Nucleus accumbens (tissue), 56 donors: ENCODE measurements around the gene GALNT7.
A peak's percentile ranks its signal among the peaks of the same experiment; 100 is the strongest.
"Not testable (repeated sequence)": the region's sequence is repeated elsewhere in the genome, so short reads cannot be mapped to it uniquely, and the experiment has no call there.

Source experiments
- DNase-seq, 56 donors: peaks; one replicate each; lab custom pipeline; 2025; lab: John Stamatoyannopoulos, UW

Gene GALNT7

DNA sequence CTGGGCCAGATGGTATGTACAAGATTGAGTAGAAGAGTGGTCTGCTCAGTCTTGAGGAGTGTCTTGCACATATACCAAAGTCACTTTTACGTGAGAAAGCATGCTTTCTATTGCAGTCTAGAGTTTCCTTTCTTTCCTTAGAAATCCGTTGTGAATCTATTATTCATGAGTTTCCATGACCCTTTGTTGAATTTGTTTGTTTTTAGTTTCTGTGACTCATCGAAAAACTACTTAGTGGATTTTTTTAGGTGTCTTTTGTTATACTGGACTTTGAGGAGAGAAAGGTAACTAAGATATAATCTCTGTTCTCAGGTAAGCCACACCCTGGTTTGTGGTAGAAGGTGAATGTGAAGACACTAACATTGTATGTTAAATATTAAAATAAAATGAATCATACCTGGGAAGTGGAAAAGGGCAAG, 23.0 kb downstream of the GALNT7 start:
- DNase-seq = no peak

- no peak for DNase-seq
Measured at GRCh38 chr4:173192375-173193162, 24.0 kb downstream of the GALNT7 start.

DNA sequence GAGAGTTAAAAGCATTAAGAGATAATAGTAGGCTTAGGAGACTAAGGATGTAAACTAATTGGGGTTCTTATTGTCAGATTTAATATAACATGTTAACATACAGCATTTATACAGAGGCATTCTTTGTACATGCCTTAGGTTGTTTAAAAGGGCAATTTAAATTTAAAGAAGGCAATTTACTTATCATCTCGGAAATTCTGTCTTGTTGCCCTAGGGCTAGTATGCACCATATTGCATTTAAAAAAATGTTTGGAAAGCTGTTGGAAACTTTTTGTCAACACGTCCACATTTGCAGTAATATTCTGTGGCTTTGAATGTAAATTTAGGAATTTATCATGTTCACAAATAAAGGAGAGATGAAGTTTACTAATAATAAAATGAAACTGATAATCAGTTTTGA, 25.5 kb downstream of the GALNT7 start:
- no peak for DNase-seq

- peak in 5 of 56 donors; percentile 1 to 24 (median 18) for DNase-seq
Measured at GRCh38 chr4:173195109-173195508, 26.5 kb downstream of the GALNT7 start.

DNA sequence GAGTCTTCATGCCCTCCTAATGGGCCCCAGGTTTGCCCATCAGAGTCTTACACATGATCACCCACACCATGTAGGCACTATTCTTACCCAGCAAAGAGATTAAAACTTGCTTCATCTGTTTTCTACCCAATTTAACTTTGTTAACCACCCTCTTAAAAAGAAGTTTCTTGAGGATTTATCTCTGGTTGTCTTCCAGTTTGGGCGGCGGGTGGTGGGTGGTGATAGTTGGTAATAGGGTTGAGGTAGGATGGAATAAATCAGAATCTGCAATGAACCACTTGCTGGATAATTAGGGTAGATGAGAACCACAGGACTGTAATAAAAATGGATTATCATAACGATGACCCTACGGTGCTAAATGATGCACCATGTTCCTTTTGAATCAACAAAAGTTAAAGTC, 30.9 kb downstream of the GALNT7 start:
- peak in 9 of 56 donors; percentile 2 to 41 (median 17) for DNase-seq

DNA sequence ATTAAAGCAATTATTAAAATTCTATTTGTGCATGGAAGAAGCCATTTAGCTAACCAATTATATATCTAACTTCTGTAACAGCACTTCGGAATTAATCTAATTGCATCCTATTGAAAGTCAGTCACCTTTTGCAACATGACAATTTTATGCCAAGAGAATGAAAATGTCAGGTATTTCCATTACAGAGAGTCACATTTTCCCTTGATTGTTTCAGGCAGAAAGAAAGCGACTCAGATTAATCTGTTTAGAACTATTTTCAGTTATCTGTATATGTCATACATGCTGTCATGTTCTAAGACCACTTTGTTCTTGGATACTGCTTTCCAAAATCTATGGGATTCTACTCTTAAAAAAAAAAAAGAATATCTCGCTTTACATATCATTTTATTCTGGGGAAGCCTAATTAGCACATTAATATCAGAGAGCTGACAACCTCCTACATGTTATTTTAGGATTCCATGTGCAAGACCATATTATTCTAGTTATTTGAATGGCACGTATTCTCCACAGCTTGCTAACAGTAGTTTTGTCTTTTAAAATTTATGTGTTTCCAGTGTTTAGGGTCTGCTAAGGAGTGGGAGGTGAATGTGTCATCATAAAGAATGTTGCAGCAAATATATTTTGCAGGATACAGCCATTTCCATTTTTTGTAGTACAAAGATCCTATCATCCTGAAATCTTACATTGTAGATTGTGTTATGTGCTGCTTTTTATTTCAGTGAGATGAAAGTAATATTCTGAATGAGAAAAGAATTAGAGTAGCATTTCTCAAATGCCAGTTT, 31.7 kb downstream of the GALNT7 start:
- no peak for DNase-seq

- DNase-seq = no peak
Measured at GRCh38 chr4:173202395-173202794, 33.8 kb downstream of the GALNT7 start.

DNA sequence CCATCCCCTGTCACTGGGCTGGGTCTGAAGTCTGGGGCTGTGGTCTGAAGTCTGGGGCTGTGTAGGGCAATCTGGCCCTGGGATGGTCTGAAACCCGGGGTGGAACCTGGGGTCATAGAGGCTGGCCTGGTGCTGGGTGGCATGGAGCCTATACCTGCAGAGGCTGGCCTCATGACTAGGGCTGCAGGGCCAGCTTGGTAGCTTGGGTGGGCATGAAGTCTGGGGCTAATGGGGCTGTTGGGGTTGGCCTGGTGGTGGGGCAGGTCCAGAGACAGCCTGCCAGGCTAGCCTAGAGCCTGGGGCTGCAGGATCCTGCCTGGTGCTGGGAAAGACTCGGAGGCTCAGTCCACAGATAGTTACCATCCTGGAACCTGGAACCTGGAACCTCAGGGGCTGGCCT, 37.0 kb downstream of the GALNT7 start:
- no peak for DNase-seq

DNA sequence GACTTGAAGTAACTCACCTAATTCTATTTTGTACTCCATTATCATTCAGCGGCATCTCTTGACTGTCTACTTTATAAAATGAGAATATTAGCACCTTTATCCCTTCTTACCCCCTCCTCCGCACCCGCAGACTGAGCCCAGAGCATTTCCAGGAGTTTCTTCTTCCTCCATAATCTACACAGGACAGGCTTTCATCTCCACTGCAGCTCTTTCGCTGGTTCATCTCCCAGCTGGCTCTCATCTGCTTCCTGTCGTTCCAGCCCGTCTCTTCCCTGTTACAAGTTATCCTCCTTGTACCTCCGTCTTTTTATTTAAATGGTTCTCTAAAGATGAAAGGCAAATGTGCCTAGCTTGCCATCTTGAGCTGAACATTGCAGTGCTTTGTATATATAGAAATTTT, 39.8 kb downstream of the GALNT7 start:
- DNase-seq = no peak

DNA sequence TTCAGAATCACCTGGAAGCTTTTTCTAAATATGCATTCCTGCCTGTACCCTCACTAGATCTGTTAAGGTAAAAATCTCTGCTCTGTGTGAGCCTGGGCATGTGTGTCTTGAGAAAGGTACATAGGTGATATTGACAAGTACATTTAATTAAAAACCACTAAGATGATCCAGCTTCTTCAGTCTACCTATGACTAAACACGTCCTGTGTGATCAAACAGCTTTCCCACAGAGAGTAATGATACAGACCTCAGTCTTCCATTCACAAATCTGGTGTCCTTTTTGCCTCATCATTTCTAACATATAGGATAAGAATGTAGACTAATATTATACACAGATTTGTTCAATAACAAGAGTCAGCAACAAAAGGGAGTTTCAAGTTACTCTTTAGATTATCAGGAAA, 42.6 kb downstream of the GALNT7 start:
- DNase-seq = no peak

DNA sequence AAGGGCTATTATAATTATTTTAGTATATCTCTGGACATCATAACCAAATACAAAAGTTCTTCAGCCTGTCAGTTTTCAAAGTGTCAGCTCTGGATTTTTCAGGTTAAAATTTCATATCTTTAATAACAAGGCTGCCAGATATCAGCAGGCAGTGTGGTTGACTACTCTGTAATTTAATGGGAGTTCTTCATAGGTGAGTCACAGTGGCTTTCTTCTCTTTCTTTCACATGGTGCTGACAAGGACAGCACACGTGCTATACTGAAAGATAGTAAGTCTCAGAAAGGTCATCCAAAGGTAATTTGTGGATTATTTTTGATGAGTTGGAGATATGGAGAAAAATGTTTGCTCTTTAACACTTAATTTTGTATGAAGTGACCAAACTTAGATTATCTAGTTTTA, 43.2 kb downstream of the GALNT7 start:
- DNase-seq = no peak

- DNase-seq = no peak
Measured at GRCh38 chr4:173212379-173212778, 43.8 kb downstream of the GALNT7 start.

DNA sequence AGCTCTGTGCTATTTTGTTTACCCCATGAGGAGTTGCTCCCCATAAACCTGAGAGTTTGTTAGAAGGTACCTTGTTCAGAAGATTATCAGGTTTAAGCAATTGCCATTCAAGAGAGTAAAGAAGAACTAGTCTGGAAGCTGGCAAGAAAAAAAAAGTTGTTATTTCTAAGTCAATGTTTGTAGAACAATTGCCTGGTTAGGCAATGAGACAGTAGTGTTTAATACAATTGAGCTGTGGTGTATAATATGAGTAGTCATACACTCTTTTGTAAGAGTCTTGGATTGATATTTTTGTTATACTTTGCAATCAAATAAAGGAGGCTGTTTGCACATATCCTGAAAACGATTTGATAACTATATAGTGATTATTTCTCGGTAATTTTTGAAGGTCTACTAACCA, 44.7 kb downstream of the GALNT7 start:
- no peak for DNase-seq

DNA sequence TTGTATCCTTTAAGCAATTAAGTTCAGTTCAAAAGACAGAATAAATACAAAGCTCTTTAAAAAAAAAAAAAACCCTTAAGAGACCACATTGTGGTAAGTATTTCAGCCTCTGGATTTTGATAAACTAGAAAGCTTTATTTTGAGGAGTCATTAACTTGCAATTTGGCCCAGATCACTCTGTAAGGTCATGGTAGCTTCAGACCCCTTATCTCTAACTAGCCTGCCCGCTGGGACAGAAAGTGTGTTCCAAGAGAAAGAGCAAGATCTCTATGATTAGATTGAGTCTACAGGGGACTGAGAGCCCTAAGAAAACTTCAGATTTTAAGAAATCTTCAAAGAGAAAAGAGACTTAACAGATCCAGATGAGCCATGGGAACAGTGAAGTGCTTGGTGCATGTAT, 45.6 kb downstream of the GALNT7 start:
- DNase-seq = no peak

GRCh38 chr4:173214661-173215060, 46.0 kb downstream of the GALNT7 start:
- DNase-seq = no peak

DNA sequence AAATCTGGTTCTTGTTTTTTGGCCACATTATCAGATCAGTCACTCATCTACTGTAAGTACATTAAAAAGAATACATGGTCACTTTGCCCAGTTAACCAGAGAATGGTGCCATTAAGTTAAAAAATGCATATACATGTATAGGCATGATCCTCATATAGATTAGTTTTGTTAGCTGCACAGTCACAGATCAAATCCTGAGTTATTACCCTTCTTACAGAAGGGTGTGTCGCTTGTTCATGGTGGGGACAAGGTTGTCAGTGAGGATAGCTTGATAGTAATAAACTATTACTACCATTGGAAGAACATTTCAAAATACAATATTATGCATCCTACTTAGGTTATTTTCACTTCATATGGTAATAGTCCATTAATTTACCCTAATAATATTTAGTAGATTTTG, 48.5 kb downstream of the GALNT7 start:
- no peak for DNase-seq

- DNase-seq = no peak
Measured at GRCh38 chr4:173217727-173218126, 49.1 kb downstream of the GALNT7 start.

- no peak for DNase-seq
Measured at GRCh38 chr4:173218411-173219125, 50.0 kb downstream of the GALNT7 start.

DNA sequence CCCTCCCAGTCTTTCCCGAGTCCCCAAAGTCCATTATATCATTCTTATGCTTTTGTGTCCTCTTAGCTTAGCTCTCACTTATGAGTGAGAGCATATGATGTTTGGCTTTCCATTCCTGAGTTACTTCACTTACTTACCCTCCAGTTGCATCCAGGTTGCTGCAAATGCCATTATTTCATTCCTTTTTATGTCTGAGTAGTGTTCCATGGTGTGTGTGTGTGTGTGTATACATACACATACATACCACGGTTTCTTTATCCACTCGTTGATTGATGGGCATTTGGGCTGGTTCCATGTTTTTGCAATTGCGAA, 50.5 kb downstream of the GALNT7 start:
- not testable (repeated sequence) for DNase-seq

- no peak for DNase-seq
Measured at GRCh38 chr4:173223743-173224142, 55.1 kb downstream of the GALNT7 start.

DNA sequence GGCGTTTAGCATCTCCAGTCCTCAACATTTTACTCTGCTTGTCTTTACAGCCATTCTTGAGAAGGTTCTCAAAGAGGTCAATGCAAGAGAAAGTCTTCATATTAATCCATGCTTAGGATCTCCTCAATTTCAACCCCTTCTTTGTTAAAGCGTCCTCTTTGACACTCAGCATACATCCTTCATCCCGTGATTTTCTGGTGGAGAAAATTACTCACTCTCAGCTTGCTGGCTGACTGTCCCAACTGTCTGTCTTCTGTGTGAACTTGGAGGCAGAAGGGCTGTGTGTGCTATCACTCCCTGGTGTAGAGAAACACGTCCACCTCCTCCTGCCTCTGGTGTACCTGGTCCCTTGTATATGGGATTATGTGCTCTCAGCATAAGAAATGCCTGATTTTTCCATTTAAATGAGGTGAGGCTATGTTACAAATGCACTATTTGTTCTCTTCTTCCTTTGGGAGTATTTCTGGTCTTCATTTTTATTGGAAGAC, 57.8 kb downstream of the GALNT7 start:
- no peak for DNase-seq
